Activated T-helper 17 cell treated with anti-CD3 and anti-CD28 coated beads, Interleukin-2, amount 50 U/mL, for 72 hours (primary cell): ENCODE results near the gene PLCD1. TPM values are rescaled to one million over a fixed set of nuclear protein-coding genes. Genes with fewer than 3 reads are reported as not detected.
A peak's percentile ranks its signal among the peaks of the same experiment; 100 is the strongest.

Source experiments
- ATAC-seq: fragments of 150-1000 bp; cut with Tn5 transposase; replicated peaks from 2 replicates; pipeline ENCODE4 v1.10.0; 2021; ENCODE audit warnings: mild to moderate bottlenecking, moderate library complexity
- H3K27ac Mint-ChIP-seq: one replicate; pipeline ENCODE4 v1.8.0; 2022; ENCODE audit warnings: mixed read lengths
- H3K27me3 Mint-ChIP-seq: one replicate; pipeline ENCODE4 v1.8.0; 2022; ENCODE audit warnings: mixed read lengths
- H3K36me3 Mint-ChIP-seq: one replicate; pipeline ENCODE4 v1.8.0; 2022; ENCODE audit warnings: low read depth, mild to moderate bottlenecking, mixed read lengths
- H3K4me1 Mint-ChIP-seq: one replicate; pipeline ENCODE4 v1.8.0; 2022; ENCODE audit warnings: mixed read lengths
- H3K4me3 Mint-ChIP-seq: one replicate; pipeline ENCODE4 v1.8.0; 2022; ENCODE audit warnings: mild to moderate bottlenecking, mixed read lengths
- H3K9me3 Mint-ChIP-seq: one replicate; pipeline ENCODE4 v1.8.0; 2022; ENCODE audit warnings: mixed read lengths
- total RNA-seq, 2 donors: library from RNA; stranded (reverse); gene quantifications; one replicate each; pipeline ENCODE4 v1.2.3, GENCODE V29; 2022

The PLCD1 gene
- total RNA-seq, 2 donors from 2014 or later: 17.7 to 24.4 TPM

GRCh38 chr3:38016847-38017444, 12.5 kb downstream of the PLCD1 start:
- H3K27ac Mint-ChIP-seq: peak overlapping the region; percentile 28
- ATAC-seq: no peak

GRCh38 chr3:38016410-38016809, 13.0 kb downstream of the PLCD1 start:
- H3K27me3 Mint-ChIP-seq: no peaks in the 10 kb centered on the region
- H3K27ac Mint-ChIP-seq: peak overlapping the region; percentile 28
- H3K9me3 Mint-ChIP-seq: peaks cover 4% of the 10 kb centered on the region
- H3K4me3 Mint-ChIP-seq: no peak overlapping the region
- peaks cover 57% of the 10 kb centered on the region for H3K36me3 Mint-ChIP-seq
- no peak for ATAC-seq
- H3K4me1 Mint-ChIP-seq: no peaks in the 10 kb centered on the region

More at GRCh38 chr3:38016847-38017444, 12.5 kb downstream of the PLCD1 start:
- Mint-ChIP-seq H3K9me3 (peaks cover 4% of the 10 kb centered on the region), H3K4me1 (peaks cover 5% of the 10 kb centered on the region), H3K4me3 (no peak overlapping the region), H3K27me3 (no peaks in the 10 kb centered on the region), H3K36me3 (peaks cover 57% of the 10 kb centered on the region)

- Mint-ChIP-seq H3K36me3 (peaks cover 57% of the 10 kb centered on the region), H3K4me3 (no peak overlapping the region), H3K27me3 (no peaks in the 10 kb centered on the region), H3K27ac (no peak overlapping the region), H3K4me1 (no peaks in the 10 kb centered on the region), H3K9me3 (peaks cover 4% of the 10 kb centered on the region)
- ATAC-seq: no peak
Observed at GRCh38 chr3:38015984-38016383, 13.5 kb downstream of the PLCD1 start.

GRCh38 chr3:38015485-38015884, 14.0 kb downstream of the PLCD1 start:
- H3K36me3 Mint-ChIP-seq: peaks cover 57% of the 10 kb centered on the region
- H3K4me1 Mint-ChIP-seq: no peaks in the 10 kb centered on the region
- H3K4me3 Mint-ChIP-seq: no peak overlapping the region
- peak overlapping the region; percentile 35 for H3K27ac Mint-ChIP-seq
- peaks cover 4% of the 10 kb centered on the region for H3K9me3 Mint-ChIP-seq
- ATAC-seq: no peak
- no peaks in the 10 kb centered on the region for H3K27me3 Mint-ChIP-seq

GRCh38 chr3:38011111-38011510, 18.3 kb downstream of the PLCD1 start:
- Mint-ChIP-seq H3K4me3 (no peak overlapping the region), H3K9me3 (no peaks in the 10 kb centered on the region), H3K36me3 (peaks cover 24% of the 10 kb centered on the region), H3K27ac (no peak overlapping the region), H3K27me3 (no peaks in the 10 kb centered on the region), H3K4me1 (no peaks in the 10 kb centered on the region)
- no peak for ATAC-seq

- peaks cover 15% of the 10 kb centered on the region for H3K36me3 Mint-ChIP-seq
- H3K27ac Mint-ChIP-seq: peak overlapping the region; percentile 61
- ATAC-seq: no peak
- H3K4me1 Mint-ChIP-seq: no peaks in the 10 kb centered on the region
- H3K4me3 Mint-ChIP-seq: no peak overlapping the region
- H3K9me3 Mint-ChIP-seq: no peaks in the 10 kb centered on the region
- no peaks in the 10 kb centered on the region for H3K27me3 Mint-ChIP-seq
Observed at GRCh38 chr3:38009807-38010591, 19.4 kb downstream of the PLCD1 start.

GRCh38 chr3:38008971-38009580, 20.4 kb downstream of the PLCD1 start:
- ATAC-seq: no peak

GRCh38 chr3:38008191-38008701, 21.2 kb downstream of the PLCD1 start:
- Mint-ChIP-seq H3K27ac (no peak overlapping the region), H3K4me1 (peaks cover 12% of the 10 kb centered on the region), H3K27me3 (no peaks in the 10 kb centered on the region), H3K9me3 (no peaks in the 10 kb centered on the region), H3K4me3 (no peak overlapping the region), H3K36me3 (no peaks in the 10 kb centered on the region)
- ATAC-seq: no peak

More at GRCh38 chr3:38008971-38009580, 20.4 kb downstream of the PLCD1 start:
- Mint-ChIP-seq H3K36me3 (peaks cover 6% of the 10 kb centered on the region), H3K27me3 (no peaks in the 10 kb centered on the region), H3K9me3 (no peaks in the 10 kb centered on the region), H3K27ac (peak overlapping the region; percentile 61), H3K4me3 (no peak overlapping the region), H3K4me1 (peaks cover 8% of the 10 kb centered on the region)

- H3K9me3 Mint-ChIP-seq: no peaks in the 10 kb centered on the region
- no peak for ATAC-seq
- H3K4me1 Mint-ChIP-seq: peaks cover 16% of the 10 kb centered on the region
- no peaks in the 10 kb centered on the region for H3K27me3 Mint-ChIP-seq
- H3K27ac Mint-ChIP-seq: no peak overlapping the region
- no peak overlapping the region for H3K4me3 Mint-ChIP-seq
- H3K36me3 Mint-ChIP-seq: no peaks in the 10 kb centered on the region
Observed at GRCh38 chr3:38007754-38008090, 21.7 kb downstream of the PLCD1 start.

- ATAC-seq: no peak
- Mint-ChIP-seq H3K9me3 (no peaks in the 10 kb centered on the region), H3K4me1 (peaks cover 16% of the 10 kb centered on the region), H3K27me3 (no peaks in the 10 kb centered on the region), H3K4me3 (no peak overlapping the region), H3K36me3 (peaks cover 8% of the 10 kb centered on the region), H3K27ac (no peak overlapping the region)
Observed at GRCh38 chr3:38006445-38006995, 22.9 kb downstream of the PLCD1 start.

GRCh38 chr3:38006031-38006430, 23.4 kb downstream of the PLCD1 start:
- Mint-ChIP-seq H3K4me1 (peaks cover 16% of the 10 kb centered on the region), H3K36me3 (peaks cover 8% of the 10 kb centered on the region), H3K27ac (no peak overlapping the region), H3K4me3 (no peak overlapping the region), H3K27me3 (no peaks in the 10 kb centered on the region), H3K9me3 (no peaks in the 10 kb centered on the region)
- ATAC-seq: no peak

- H3K36me3 Mint-ChIP-seq: peaks cover 10% of the 10 kb centered on the region
- no peaks in the 10 kb centered on the region for H3K27me3 Mint-ChIP-seq
- no peak overlapping the region for H3K4me3 Mint-ChIP-seq
- no peaks in the 10 kb centered on the region for H3K9me3 Mint-ChIP-seq
- peak overlapping the region; percentile 23 for H3K27ac Mint-ChIP-seq
- peak; percentile 22 for ATAC-seq
- H3K4me1 Mint-ChIP-seq: peaks cover 16% of the 10 kb centered on the region
Observed at GRCh38 chr3:38005076-38006020, 24.1 kb downstream of the PLCD1 start.

- Mint-ChIP-seq H3K4me3 (no peak overlapping the region), H3K9me3 (no peaks in the 10 kb centered on the region), H3K4me1 (peaks cover 19% of the 10 kb centered on the region), H3K36me3 (peaks cover 17% of the 10 kb centered on the region), H3K27me3 (no peaks in the 10 kb centered on the region), H3K27ac (peak overlapping the region; percentile 23)
- peak; percentile 79 for ATAC-seq
Observed at GRCh38 chr3:38004415-38005075, 24.9 kb downstream of the PLCD1 start.
